ENCODE measurements around the gene KDM6A. TPM values are rescaled to one million over a fixed set of nuclear protein-coding genes. Genes with fewer than 3 reads are reported as not detected.
"Not testable (repeated sequence)": the region's sequence is repeated elsewhere in the genome, so short reads cannot be mapped to it uniquely, and the experiment has no call there.

Gene KDM6A
- total RNA-seq, 6 experiments from 2014 or later, result 7.1 to 20.9 (median 15.7) TPM

GRCh38 chrX:45026036-45026435, 153.0 kb downstream of the KDM6A start:
- TF ChIP-seq POLR2A (IDR thresholded peaks at IDR 0.05), result no peak
- TF ChIP-seq CTCF (IDR thresholded peaks at IDR 0.05), result no peak
- DNase-seq (no peak), ATAC-seq (no peak)
- intact Hi-C loops (cut with DNase I), result no loop called here
- Histone ChIP-seq H3K9me3 (no peaks in the 10 kb centered on the region), H3K27me3 (no peaks in the 10 kb centered on the region), H3K27ac (no peak overlapping the region), H3K4me1 (peaks cover 0 to 15% (median 0%) of the 10 kb centered on the region in 4 donors), H3K4me3 (no peak overlapping the region), H3K36me3 (no peaks in the 10 kb centered on the region)
- 97% methylated on average over 2 of the region's 2 CpGs for WGBS (ENCODE audit: insufficient coverage, low coverage, low lambda C conversion rate, missing lambda C conversion rate)

GRCh38 chrX:45031830-45032378, 158.9 kb downstream of the KDM6A start:
- 90% methylated on average over 3 of the region's 3 CpGs for WGBS (ENCODE audit: insufficient coverage, low coverage, low lambda C conversion rate, missing lambda C conversion rate)
- no peaks in the 10 kb centered on the region for H3K4me1 ChIP-seq
- ATAC-seq, result no peak

GRCh38 chrX:45035071-45035470, 162.1 kb downstream of the KDM6A start:
- no peak overlapping the region for H3K4me3 ChIP-seq
- TF ChIP-seq POLR2A (IDR thresholded peaks at IDR 0.05) (no peak), CTCF (IDR thresholded peaks at IDR 0.05) (no peak)
- no peaks in the 10 kb centered on the region for H3K9me3 ChIP-seq
- no peaks in the 10 kb centered on the region for H3K4me1 ChIP-seq
- peaks cover 0 to 7% (median 0%) of the 10 kb centered on the region in 4 donors for H3K36me3 ChIP-seq
- ATAC-seq (no peak), DNase-seq (no peak)
- WGBS (ENCODE audit: insufficient coverage, low coverage, low lambda C conversion rate, missing lambda C conversion rate), result 94% methylated on average over 2 of the region's 2 CpGs
- intact Hi-C loops (cut with DNase I), result no loop called here
- no peaks in the 10 kb centered on the region for H3K27me3 ChIP-seq
- no peak overlapping the region for H3K27ac ChIP-seq

More at GRCh38 chrX:45031830-45032378, 158.9 kb downstream of the KDM6A start:
- no peak overlapping the region for H3K27ac ChIP-seq
- H3K27me3 ChIP-seq, result no peaks in the 10 kb centered on the region
- no peaks in the 10 kb centered on the region for H3K9me3 ChIP-seq
- H3K4me3 ChIP-seq, result no peak overlapping the region
- no peak for DNase-seq
- TF ChIP-seq POLR2A (IDR thresholded peaks at IDR 0.05) (no peak), CTCF (IDR thresholded peaks at IDR 0.05) (no peak)
- intact Hi-C loops (cut with DNase I), result no loop called here
- H3K36me3 ChIP-seq, result no peaks in the 10 kb centered on the region

- no peak for ATAC-seq
- Histone ChIP-seq H3K9me3 (no peaks in the 10 kb centered on the region), H3K4me3 (no peak overlapping the region), H3K4me1 (no peaks in the 10 kb centered on the region), H3K36me3 (peaks cover 0 to 7% (median 0%) of the 10 kb centered on the region in 4 donors), H3K27me3 (no peaks in the 10 kb centered on the region), H3K27ac (no peak overlapping the region)
- intact Hi-C loops (cut with DNase I), result no loop called here
- 88% methylated on average over 4 of the region's 4 CpGs for WGBS (ENCODE audit: insufficient coverage, low coverage, low lambda C conversion rate, missing lambda C conversion rate)
- TF ChIP-seq CTCF (IDR thresholded peaks at IDR 0.05) (no peak), POLR2A (IDR thresholded peaks at IDR 0.05) (no peak)
- DNase-seq, result no peak
These were observed 163.2 kb downstream of the KDM6A start for GRCh38 chrX:45036161-45036560.

GRCh38 chrX:45040137-45040536, 167.1 kb downstream of the KDM6A start:
- H3K27me3 ChIP-seq; H3K27ac ChIP-seq; H3K4me3 ChIP-seq; H3K36me3 ChIP-seq; intact Hi-C loops (cut with DNase I); H3K4me1 ChIP-seq; H3K9me3 ChIP-seq; ATAC-seq; DNase-seq: not testable (repeated sequence)
- WGBS (ENCODE audit: insufficient coverage, low coverage, low lambda C conversion rate, missing lambda C conversion rate), result no CpG with 5 or more reads among the region's 28 CpGs

Measured in right lobe of liver (tissue), 6 donors.